ENCODE results near the gene ARL3. TPM values are rescaled to one million over a fixed set of nuclear protein-coding genes. Genes with fewer than 3 reads are reported as not detected.
A peak's percentile ranks its signal among the peaks of the same experiment; 100 is the strongest.

The ARL3 gene
- total RNA-seq, 1 experiment from 2014 or later, result 16.5 TPM

- Mint-ChIP-seq H3K36me3 (ENCODE audit: insufficient read depth in 1 of 3, low read depth in 3 of 3) (peaks cover 8 to 26% (median 13%) of the 10 kb centered on the region in 3 experiments; a peak in 6 of 7 replicates), H3K27me3 (ENCODE audit: low read depth) (no peaks in the 10 kb centered on the region), H3K27ac (peak within 1 kb of the TSS; percentile 85 to 97 (median 94)), H3K4me1 (peaks cover 40 to 48% of the 10 kb centered on the region in 2 experiments), H3K9me3 (no peaks in the 10 kb centered on the region), H3K4me3 (peak within 1 kb of the TSS; percentile 83 to 92)
- Histone ChIP-seq H3K14ac (ENCODE audit: insufficient read depth, low read length) (peak within 1 kb of the TSS; percentile 76), H2BK12ac (ENCODE audit: insufficient read length, low read depth, low read length) (no peak within 1 kb of the TSS), H4K5ac (ENCODE audit: insufficient read length, low read depth, low read length) (no peak within 1 kb of the TSS), H3K23ac (ENCODE audit: insufficient read length, low read depth, low read length) (no peak within 1 kb of the TSS), H2BK5ac (ENCODE audit: insufficient read length, low read length) (no peak within 1 kb of the TSS), H2AK5ac (ENCODE audit: insufficient read length, low read length) (no peak within 1 kb of the TSS), H3K4me2 (ENCODE audit: insufficient read depth, insufficient read length, low read length) (peak within 1 kb of the TSS; percentile 95), H3K56ac (ENCODE audit: insufficient read length, low read depth, low read length) (no peak within 1 kb of the TSS), H3K79me1 (ENCODE audit: insufficient read depth, low read depth, low read length, poor library complexity, severe bottlenecking) (peaks cover 3% of the 10 kb centered on the region), H4K8ac (replicated peaks; ENCODE audit: insufficient read length, low read depth, low read length) (no peak within 1 kb of the TSS), H4K20me1 (ENCODE audit: control insufficient read depth, insufficient read depth, insufficient read length) (no peaks in the 10 kb centered on the region), H3K23me2 (ENCODE audit: insufficient read length, low read depth, low read length, poor library complexity, severe bottlenecking) (peaks cover 11% of the 10 kb centered on the region), H3K79me2 (ENCODE audit: insufficient read depth, low read length) (peaks cover 3% of the 10 kb centered on the region; the same call in 1 of the 2 replicates), H2AFZ (ENCODE audit: low read length) (peak within 1 kb of the TSS; percentile 11), H3K9ac (ENCODE audit: extremely low read depth, insufficient read length, low read length) (peak within 1 kb of the TSS; percentile 83), H3K4me1 (ENCODE audit: insufficient read depth, low read length) (peaks cover 8% of the 10 kb centered on the region; the same call in 1 of the 2 replicates), H2BK120ac (ENCODE audit: low read depth, low read length, poor library complexity, severe bottlenecking) (no peak within 1 kb of the TSS), H3K27me3 (ENCODE audit: insufficient read depth, low read length) (no peaks in the 10 kb centered on the region), H3K18ac (ENCODE audit: insufficient read length, low read depth, low read length) (peak within 1 kb of the TSS; percentile 80), H2BK15ac (ENCODE audit: low read depth, low read length) (no peak within 1 kb of the TSS), H3K4ac (ENCODE audit: low read depth, low read length) (no peak within 1 kb of the TSS), H2BK20ac (ENCODE audit: low read depth, low read length, poor library complexity, severe bottlenecking) (no peak within 1 kb of the TSS), H3K27ac (ENCODE audit: insufficient read length, low read depth, low read length) (no peak within 1 kb of the TSS), H4K91ac (ENCODE audit: insufficient read length, low read depth, low read length) (no peak within 1 kb of the TSS), H3T11ph (ENCODE audit: low read length) (no peak within 1 kb of the TSS), H3K9me3 (ENCODE audit: control insufficient read depth, low read depth, low read length) (no peaks in the 10 kb centered on the region)
- WGBS (ENCODE audit: extremely low coverage, insufficient read length, low lambda C conversion rate), result no CpG with 5 or more reads among the region's 46 CpGs
- TF ChIP-seq CTCF (conservative IDR thresholded peaks at IDR 0.05), result no peak; the same call in 2 of the 3 replicates
- DNase-seq, result no peak
Measured at GRCh38 chr10:102714621-102715455, 641 bp upstream of the ARL3 start, which contains the start of gene SFXN2. TSS of gene SFXN2 (plus strand) at chr10:102714636. CDS start at chr10:102726637, 12,001 bp downstream.
